Retinal pigment epithelial cell (primary cell): Measurements from ENCODE around the gene PILRB.
A peak's percentile ranks its signal among the peaks of the same experiment; 100 is the strongest.

Experiments used
- DNase-seq: peaks from one replicate; pipeline ENCODE4 v3.0.0-alpha.2; 2010; ENCODE audit warnings: low read depth
- H3K4me3 ChIP-seq: 2 replicates; pipeline ENCODE4 v1.5.1; 2011; ENCODE audit warnings: mild to moderate bottlenecking, low read length, control low read depth, moderate library complexity
- TF ChIP-seq, protein P1 (sequence below): conservative IDR thresholded peaks from 2 replicates; pipeline ENCODE4 v1.5.1; 2011; ENCODE audit warnings: low read depth, low read length, control low read depth, inconsistent platforms

The PILRB gene

DNA sequence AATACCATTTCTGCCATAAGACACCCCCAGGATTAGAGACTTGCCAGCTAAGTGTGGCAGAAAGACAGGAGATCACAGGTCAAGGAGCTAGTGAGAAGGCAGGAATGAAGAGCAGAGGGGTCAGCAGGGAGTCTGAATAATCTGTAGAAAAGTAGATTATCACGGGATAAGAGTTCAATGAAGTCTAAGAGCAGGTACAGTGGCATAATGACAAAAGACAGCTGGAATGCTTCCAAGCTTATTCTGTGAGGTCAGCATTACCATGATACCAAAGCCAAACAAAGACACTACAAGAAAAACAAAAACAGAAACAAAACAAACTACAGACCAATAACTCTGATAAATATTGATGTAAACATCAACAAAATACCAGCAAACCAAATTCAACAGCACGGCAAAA, 36.2 kb downstream of the PILRB start:
- DNase-seq, result no peak
- H3K4me3 ChIP-seq, result no peak overlapping the region
- TF ChIP-seq, protein P1, sequence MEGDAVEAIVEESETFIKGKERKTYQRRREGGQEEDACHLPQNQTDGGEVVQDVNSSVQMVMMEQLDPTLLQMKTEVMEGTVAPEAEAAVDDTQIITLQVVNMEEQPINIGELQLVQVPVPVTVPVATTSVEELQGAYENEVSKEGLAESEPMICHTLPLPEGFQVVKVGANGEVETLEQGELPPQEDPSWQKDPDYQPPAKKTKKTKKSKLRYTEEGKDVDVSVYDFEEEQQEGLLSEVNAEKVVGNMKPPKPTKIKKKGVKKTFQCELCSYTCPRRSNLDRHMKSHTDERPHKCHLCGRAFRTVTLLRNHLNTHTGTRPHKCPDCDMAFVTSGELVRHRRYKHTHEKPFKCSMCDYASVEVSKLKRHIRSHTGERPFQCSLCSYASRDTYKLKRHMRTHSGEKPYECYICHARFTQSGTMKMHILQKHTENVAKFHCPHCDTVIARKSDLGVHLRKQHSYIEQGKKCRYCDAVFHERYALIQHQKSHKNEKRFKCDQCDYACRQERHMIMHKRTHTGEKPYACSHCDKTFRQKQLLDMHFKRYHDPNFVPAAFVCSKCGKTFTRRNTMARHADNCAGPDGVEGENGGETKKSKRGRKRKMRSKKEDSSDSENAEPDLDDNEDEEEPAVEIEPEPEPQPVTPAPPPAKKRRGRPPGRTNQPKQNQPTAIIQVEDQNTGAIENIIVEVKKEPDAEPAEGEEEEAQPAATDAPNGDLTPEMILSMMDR, result no peak

DNA sequence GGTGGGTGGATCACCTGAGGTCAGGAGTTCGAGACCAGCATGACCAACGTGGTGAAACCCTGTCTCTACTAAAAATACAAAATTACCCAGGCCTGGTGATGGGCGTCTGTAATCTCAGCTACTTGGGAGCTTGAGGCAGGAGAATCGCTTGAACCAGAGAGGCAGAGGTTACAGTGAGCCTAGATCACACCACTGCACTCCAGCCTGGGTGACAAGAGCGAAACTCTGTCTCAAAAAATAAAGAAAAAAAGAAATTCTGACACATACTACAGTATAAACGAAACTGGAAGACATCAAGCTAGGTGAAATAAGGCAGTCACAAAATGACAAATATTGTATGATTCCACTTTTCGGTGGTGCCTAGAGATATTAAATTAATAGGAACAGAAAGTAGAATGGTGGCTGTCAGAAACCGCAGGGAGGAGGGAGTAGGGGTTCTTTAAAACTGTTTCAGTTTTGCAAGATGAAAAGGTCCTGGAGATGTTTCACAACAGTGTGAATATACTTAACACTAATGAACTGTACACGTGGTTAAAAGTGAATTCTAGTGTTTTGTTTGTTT, 38.6 kb downstream of the PILRB start:
- TF ChIP-seq, protein P1, result no peak
- no peak for DNase-seq
- no peak overlapping the region for H3K4me3 ChIP-seq

DNA sequence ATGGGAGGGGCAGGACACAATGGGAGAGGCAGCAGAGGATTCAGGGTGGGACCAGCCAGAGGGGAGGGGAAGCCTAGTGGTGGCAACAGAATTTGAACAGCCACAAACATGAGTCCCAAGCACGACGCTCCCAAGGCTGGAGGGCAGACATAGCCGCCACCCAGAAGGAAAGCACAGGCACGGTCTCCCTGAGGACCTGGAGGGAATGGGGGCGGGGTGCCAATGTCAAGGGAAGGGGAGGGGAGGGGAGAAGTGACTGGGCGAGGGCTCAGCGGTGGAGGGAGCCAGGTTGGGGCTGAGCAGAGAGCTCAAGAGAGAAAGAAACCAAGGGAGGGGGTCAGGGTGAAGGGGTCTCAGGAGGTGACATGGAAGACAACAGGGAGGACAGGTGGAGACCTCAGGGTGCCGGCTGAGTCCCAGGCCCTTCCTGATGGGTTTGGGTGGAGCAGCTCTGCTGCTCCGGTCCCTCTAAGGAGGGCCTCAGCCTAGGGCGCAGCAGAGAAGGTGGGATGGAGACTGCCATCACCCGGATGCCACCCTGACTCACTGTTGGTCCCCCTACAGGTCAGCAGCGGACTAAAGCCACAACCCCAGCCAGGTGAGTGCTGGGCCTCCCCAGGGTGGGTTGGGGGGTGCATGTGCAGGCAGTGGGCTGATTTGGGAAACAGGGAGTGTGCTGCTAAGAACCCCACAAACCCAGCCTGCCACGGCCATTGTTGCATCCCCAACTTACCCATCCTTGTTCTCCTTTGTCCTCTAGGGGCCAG, 39.6 kb downstream of the PILRB start:
- H3K4me3 ChIP-seq, result no peak overlapping the region
- TF ChIP-seq, protein P1, result no peak
- DNase-seq, result no peak

DNA sequence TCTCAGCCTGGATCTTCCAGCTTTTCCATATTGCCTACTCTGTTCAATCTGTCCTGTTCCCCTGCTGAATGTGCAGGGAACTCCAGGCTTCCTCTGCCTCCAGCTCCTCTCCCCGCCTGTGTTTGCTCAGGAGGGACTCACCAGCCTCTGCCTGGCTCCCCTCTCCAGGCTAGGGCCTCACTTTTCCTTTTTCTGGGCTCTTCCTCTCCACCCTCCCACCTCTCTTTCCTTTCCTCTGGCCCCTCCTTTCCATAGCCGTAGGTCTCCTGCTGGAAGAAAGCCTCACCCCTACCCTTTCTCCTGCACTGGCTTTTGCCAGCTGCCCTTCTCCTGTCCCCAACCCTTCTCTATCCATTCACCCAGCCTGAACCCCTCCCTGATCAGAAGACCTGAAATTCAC, 40.3 kb downstream of the PILRB start:
- TF ChIP-seq, protein P1, result no peak
- DNase-seq, result no peak
- H3K4me3 ChIP-seq, result no peak overlapping the region

DNA sequence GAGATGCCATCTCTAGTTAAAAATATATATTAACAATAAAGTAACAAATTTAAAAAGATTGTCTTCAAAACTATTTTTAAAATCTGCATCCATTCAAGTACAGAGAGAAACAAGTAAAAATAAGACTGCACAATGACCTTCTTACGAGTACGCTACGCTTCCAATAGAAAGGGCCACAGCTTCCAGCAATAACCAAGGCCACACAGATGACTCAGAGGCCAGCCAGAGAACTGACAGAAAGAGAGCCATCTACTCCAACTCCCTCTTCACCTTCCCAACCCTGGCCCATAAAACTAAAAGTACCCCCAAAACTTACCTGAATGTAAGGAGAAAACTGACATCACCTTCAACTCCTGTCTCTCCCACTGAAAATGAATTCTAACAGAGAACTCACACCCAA, 42.1 kb downstream of the PILRB start:
- H3K4me3 ChIP-seq, result no peak overlapping the region
- TF ChIP-seq, protein P1, result no peak
- no peak for DNase-seq

DNA sequence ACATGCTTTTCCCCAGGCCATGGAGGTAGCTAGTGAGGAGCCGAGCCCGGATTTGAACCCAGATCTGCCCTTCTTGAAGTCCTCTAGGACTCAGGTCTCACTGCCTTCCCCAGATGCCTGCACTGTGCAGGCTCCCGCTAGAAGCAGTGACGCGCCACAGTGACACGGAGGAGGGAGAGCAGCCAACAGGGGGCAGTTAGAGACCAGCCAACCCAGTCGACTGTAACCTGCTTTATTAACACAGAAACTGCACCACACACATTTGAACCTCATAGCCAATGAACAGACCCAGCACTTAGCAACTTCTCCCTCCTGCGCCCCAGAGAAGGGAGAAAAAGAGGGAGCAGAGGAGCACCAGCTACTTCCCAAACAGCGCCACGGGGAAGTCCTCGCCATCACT, 42.7 kb downstream of the PILRB start:
- TF ChIP-seq, protein P1, result peak; percentile 9
- no peak overlapping the region for H3K4me3 ChIP-seq
- DNase-seq, result no peak

DNA sequence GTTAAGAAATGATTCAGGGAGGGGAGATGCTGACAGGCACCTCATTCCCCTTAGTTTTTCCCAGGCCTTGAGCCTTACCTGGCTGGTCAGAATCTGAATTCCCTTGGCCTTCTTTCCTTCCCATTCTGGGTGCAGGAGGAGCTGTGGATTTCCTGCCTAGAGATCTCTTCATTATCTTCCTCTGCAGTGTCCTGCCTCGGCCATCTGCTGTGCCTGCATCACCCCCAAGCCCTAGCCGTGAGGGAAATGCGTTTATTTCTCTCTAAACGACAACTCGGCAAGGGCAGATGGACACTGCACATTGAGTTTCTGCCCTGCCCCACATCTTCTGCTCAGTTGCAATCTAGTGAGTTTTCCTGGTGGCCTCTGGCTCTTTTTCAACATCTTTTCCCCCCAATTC, 43.9 kb downstream of the PILRB start:
- H3K4me3 ChIP-seq, result no peak overlapping the region
- DNase-seq, result no peak
- TF ChIP-seq, protein P1, result no peak
